Measurements from ENCODE around the gene THRA.

DNA sequence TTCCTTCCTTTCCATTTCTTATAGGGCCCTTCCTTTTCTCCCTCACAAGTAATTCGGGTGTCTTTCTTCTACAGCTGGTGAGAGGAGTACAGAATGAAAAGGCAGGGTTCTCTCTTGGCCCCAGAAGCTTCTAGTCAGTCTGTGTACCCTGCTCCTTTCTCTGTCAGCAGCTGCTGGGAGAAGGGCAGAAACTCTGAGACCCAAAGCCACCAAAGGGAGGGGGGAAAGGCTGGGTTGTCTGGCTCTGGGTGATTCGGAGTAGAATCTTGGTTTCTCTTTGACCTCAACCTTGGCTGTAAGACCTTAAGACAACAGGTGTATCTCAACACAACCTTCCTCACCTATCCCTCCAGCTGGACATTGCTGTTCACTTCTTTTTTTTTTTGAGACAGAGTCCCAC is 40.9 kb downstream of the THRA start:
- TF ChIP-seq CTCF (IDR thresholded peaks at IDR 0.05): no peak
- no peak for TF ChIP-seq POLR2A (IDR thresholded peaks at IDR 0.05)

All from suprapubic skin (tissue), 3 donors.